Thoracic aorta (tissue), 2 donors: Measurements from ENCODE around the gene SLC6A19. TPM values are rescaled to one million over a fixed set of nuclear protein-coding genes. Genes with fewer than 3 reads are reported as not detected.

Experiments used
- ATAC-seq: fragments of 150-250 bp; one replicate; pipeline ENCODE4 v1.8.0; 2017; ENCODE audit warnings: low read depth; ENCODE audit not compliant: insufficient number of reproducible peaks, low FRiP score
- DNase-seq: peaks from one replicate; pipeline ENCODE4 v3.0.0-alpha.2; 2020; ENCODE audit warnings: low spot score
- H3K27ac ChIP-seq, 2 donors: fragments of 200-600 bp; sonication (generic); 1 replicate in 1 of 2; 2 replicates in 1 of 2; pipeline ENCODE4 v1.5.1; 2016; ENCODE audit warnings: mild to moderate bottlenecking in 2 of 2, moderate library complexity in 2 of 2
- H3K27me3 ChIP-seq: fragments of 200-600 bp; sonication (generic); replicated peaks from 2 replicates; pipeline ENCODE4 v1.6.0; 2016; ENCODE audit warnings: mild to moderate bottlenecking; ENCODE audit not compliant: insufficient read depth
- H3K36me3 ChIP-seq: fragments of 200-600 bp; sonication (generic); one replicate; pipeline ENCODE4 v1.5.1; 2016
- H3K4me1 ChIP-seq, 2 donors: fragments of 200-600 bp; sonication (generic); 1 replicate in 1 of 2; 2 replicates in 1 of 2; pipeline versions ENCODE4 v1.5.1 to v1.6.0; 2016; ENCODE audit warnings: low read depth in 2 of 2, mild to moderate bottlenecking in 1 of 2; ENCODE audit not compliant: control insufficient read depth in 1 of 2
- H3K4me3 ChIP-seq: fragments of 200-600 bp; sonication (generic); 2 replicates; pipeline ENCODE4 v1.5.1; 2016; ENCODE audit warnings: mild to moderate bottlenecking
- H3K9me3 ChIP-seq: fragments of 200-600 bp; sonication (generic); 2 replicates; pipeline ENCODE4 v1.5.1; 2016
- CTCF ChIP-seq: fragments of 200-600 bp; sonication (generic); IDR thresholded peaks from one replicate; pipeline ENCODE4 v1.5.1; 2019; ENCODE audit warnings: antibody characterized with exemption
- total RNA-seq, 2 donors: library from RNA; depleted of rRNA; stranded (reverse); fragments of >200 nt; gene quantifications; one replicate each; pipeline versions ENCODE4 v1.1.0 to v1.2.3, GENCODE V29; 2016

The SLC6A19 gene
- total RNA-seq, 2 donors from 2014 or later, result not detected

- no peaks in the 10 kb centered on the region for H3K9me3 ChIP-seq
- no peak overlapping the region for H3K4me3 ChIP-seq
- no peaks in the 10 kb centered on the region for H3K4me1 ChIP-seq
- H3K36me3 ChIP-seq, result no peaks in the 10 kb centered on the region
- ATAC-seq (no peak), DNase-seq (no peak)
- no peak for TF ChIP-seq CTCF
- H3K27me3 ChIP-seq, result no peaks in the 10 kb centered on the region
- no peak overlapping the region for H3K27ac ChIP-seq
Measured at GRCh38 chr5:1190837-1191239, 10.6 kb upstream of the SLC6A19 start.

- ATAC-seq (no peak), DNase-seq (no peak)
- Histone ChIP-seq H3K9me3 (no peaks in the 10 kb centered on the region), H3K27ac (no peak overlapping the region), H3K4me3 (no peak overlapping the region), H3K4me1 (no peaks in the 10 kb centered on the region), H3K27me3 (no peaks in the 10 kb centered on the region), H3K36me3 (no peaks in the 10 kb centered on the region)
- no peak for TF ChIP-seq CTCF
Measured at GRCh38 chr5:1192971-1193590, 8.3 kb upstream of the SLC6A19 start.

- Histone ChIP-seq H3K36me3 (no peaks in the 10 kb centered on the region), H3K4me1 (no peaks in the 10 kb centered on the region), H3K4me3 (no peak overlapping the region), H3K27me3 (no peaks in the 10 kb centered on the region), H3K9me3 (no peaks in the 10 kb centered on the region), H3K27ac (no peak overlapping the region)
- DNase-seq, result no peak
- no peak for TF ChIP-seq CTCF
- no peak for ATAC-seq
Measured at GRCh38 chr5:1193591-1193985, 7.8 kb upstream of the SLC6A19 start.

GRCh38 chr5:1194378-1194777 is 7.0 kb upstream of the SLC6A19 start:
- Histone ChIP-seq H3K4me3 (no peak overlapping the region), H3K27ac (no peak overlapping the region), H3K36me3 (no peaks in the 10 kb centered on the region), H3K9me3 (no peaks in the 10 kb centered on the region), H3K27me3 (no peaks in the 10 kb centered on the region), H3K4me1 (no peaks in the 10 kb centered on the region)
- no peak for TF ChIP-seq CTCF
- DNase-seq (no peak), ATAC-seq (no peak)

GRCh38 chr5:1195439-1195838 is 6.0 kb upstream of the SLC6A19 start:
- ATAC-seq (no peak), DNase-seq (no peak)
- H3K36me3 ChIP-seq, result no peaks in the 10 kb centered on the region
- no peak overlapping the region for H3K4me3 ChIP-seq
- H3K4me1 ChIP-seq, result no peaks in the 10 kb centered on the region
- no peak overlapping the region for H3K27ac ChIP-seq
- H3K9me3 ChIP-seq, result no peaks in the 10 kb centered on the region
- no peak for TF ChIP-seq CTCF
- H3K27me3 ChIP-seq, result no peaks in the 10 kb centered on the region
